ENCODE data around the gene STAU1. TPM values are rescaled to one million over a fixed set of nuclear protein-coding genes. Genes with fewer than 3 reads are reported as not detected.
A peak's percentile ranks its signal among the peaks of the same experiment; 100 is the strongest.

The STAU1 gene
- total and polyA plus RNA-seq, 2 of the 13 experiments (the other 11 are each of a cell fraction or from before 2014, with no cell fraction given) = 119 to 133 TPM

- no peak for TF ChIP-seq PHF5A (CRISPR knock-in tag; IDR thresholded peaks at IDR 0.05; ENCODE audit: low read depth, unreplicated experiment)
- no peak for TF ChIP-seq TP53 (CRISPR knock-in tag; conservative IDR thresholded peaks at IDR 0.05)
- 0 out of 2 replicates have a peak, but pooled peaks have one; percentile 33 for TF ChIP-seq ZNF773 (CRISPR knock-in tag; IDR thresholded peaks at IDR 0.05; ENCODE audit: borderline replicate concordance)
- no peak for TF ChIP-seq ISL2 (CRISPR knock-in tag; IDR thresholded peaks at IDR 0.05)
- TF ChIP-seq, protein P1, sequence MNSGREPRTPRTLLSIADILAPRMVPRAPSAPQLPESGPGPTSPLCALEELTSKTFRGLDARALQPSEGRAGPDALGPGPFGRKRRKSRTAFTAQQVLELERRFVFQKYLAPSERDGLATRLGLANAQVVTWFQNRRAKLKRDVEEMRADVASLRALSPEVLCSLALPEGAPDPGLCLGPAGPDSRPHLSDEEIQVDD (CRISPR knock-in tag; IDR thresholded peaks at IDR 0.05; ENCODE audit: borderline replicate concordance) = no peak
- 0 out of 2 replicates have a peak, but pooled peaks have one; percentile 37 for TF ChIP-seq POLR2AphosphoS2 (IDR thresholded peaks at IDR 0.05; ENCODE audit: low read depth, low read length)
- no peak for TF ChIP-seq ZKSCAN5 (CRISPR knock-in tag; IDR thresholded peaks at IDR 0.05)
- TF ChIP-seq KAT7 (CRISPR knock-in tag; IDR thresholded peaks at IDR 0.05; ENCODE audit: borderline replicate concordance) = no peak
- TF ChIP-seq ZNF780A (CRISPR knock-in tag; IDR thresholded peaks at IDR 0.05) = no peak
- no peak for TF ChIP-seq HMGXB3 (CRISPR knock-in tag; IDR thresholded peaks at IDR 0.05; ENCODE audit: borderline replicate concordance)
- TF ChIP-seq GPBP1L1 (CRISPR knock-in tag; IDR thresholded peaks at IDR 0.05) = no peak
- peaks cover 51% of the 10 kb centered on the region for H3K79me2 ChIP-seq (ENCODE audit: insufficient read depth, low read length)
- peaks cover 28% of the 10 kb centered on the region for H4K20me1 ChIP-seq (ENCODE audit: insufficient read depth, low read length)
- no TSS peak for BruUV-seq (replicated peaks)
- in situ Hi-C loops (cut with HindIII; ENCODE audit: extremely low pct_ligation_motif_present, low pct_unique_long_range_greater_than_20kb) = no loop called here
- H2AFZ ChIP-seq (ENCODE audit: low read length) = no peak overlapping the region
- CTCF ChIA-PET (ENCODE audit: low intra/inter-chr PET ratio, low total read pairs) = no interaction called here
- 92% methylated on average over 5 of the region's 5 CpGs for WGBS (ENCODE audit: low lambda C conversion rate)
- no peak overlapping the region for H3K4me3 ChIP-seq (replicated peaks in 1 of 3; ENCODE audit: insufficient read depth in 1 of 3, low read depth in 2 of 3, low read length in 3 of 3)
- peak; percentile 30; the same call in 1 of the 3 replicates for ATAC-seq
- no peak overlapping the region for H3K27ac ChIP-seq (ENCODE audit: extremely low read length, insufficient read depth, low read length)
- POLR2A ChIA-PET = interaction anchor here (0.5 to 1.6 kb wide), 2 partner anchors 35 to 40 kb away, joined by 3 read pairs; no protein-coding TSS in a partner anchor
- no peaks in the 10 kb centered on the region for H3K4me1 ChIP-seq (ENCODE audit: insufficient read depth, low read length)
- peaks cover 52 to 81% of the 10 kb centered on the region in 2 experiments for H3K36me3 ChIP-seq (replicated peaks in 1 of 2; ENCODE audit: control insufficient read depth in 1 of 2, insufficient read depth in 2 of 2, low read length in 2 of 2)
- no peaks in the 10 kb centered on the region for H3K27me3 ChIP-seq (ENCODE audit: control insufficient read depth in 1 of 2, insufficient read depth in 2 of 2, low read length in 2 of 2)
- intact Hi-C loops (cut with micrococcal nuclease; ENCODE audit: unreplicated experiment) = no loop called here
- no peak overlapping the region for H3K4me2 ChIP-seq (ENCODE audit: low read depth, low read length)
- DNase-seq (ENCODE audit: low spot score) = no peak
- H3K9me3 ChIP-seq (ENCODE audit: low read length) = no peaks in the 10 kb centered on the region
- FAIRE-seq = no peak
- H3K9ac ChIP-seq (ENCODE audit: insufficient read depth, low read depth, low read length) = no peak overlapping the region
Observed at GRCh38 chr20:49148601-49149000, 39.5 kb downstream of the STAU1 start.
